Measurements from ENCODE around the gene MTARC2. TPM values are rescaled to one million over a fixed set of nuclear protein-coding genes. Genes with fewer than 3 reads are reported as not detected.

MTARC2 gene
- total and polyA plus RNA-seq, 10 of the 15 experiments (the other 5 are each of a cell fraction or from before 2014, with no cell fraction given) = 1.9 to 5.5 (median 3.3) TPM

DNA sequence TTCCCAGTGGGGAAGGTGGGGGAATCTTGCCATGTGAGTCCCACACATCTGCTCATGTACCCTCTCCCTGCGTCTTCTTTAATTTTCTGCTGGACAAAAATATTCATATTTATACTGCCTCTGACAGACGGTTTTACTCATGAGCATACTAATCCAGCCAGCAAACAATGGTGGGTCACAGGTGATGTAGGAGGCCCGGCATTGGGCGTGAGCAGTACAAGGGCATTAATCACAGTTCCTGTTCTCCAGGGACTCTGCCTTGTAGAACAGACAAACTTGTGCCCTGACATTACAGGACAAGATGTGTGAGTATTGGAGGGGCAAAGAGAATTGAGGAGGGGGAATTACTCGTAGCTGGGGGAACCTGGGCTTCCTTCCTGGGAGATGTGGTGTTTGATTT lies 63.6 kb downstream of the MTARC2 start (continued):
- TF ChIP-seq SIN3A (IDR thresholded peaks at IDR 0.05; ENCODE audit: low read depth, low read length) (no peak), ZBED1 (IDR thresholded peaks at IDR 0.05; ENCODE audit: borderline replicate concordance) (no peak), ZNF217 (IDR thresholded peaks at IDR 0.05) (no peak), KDM1A (IDR thresholded peaks at IDR 0.05; ENCODE audit: borderline replicate concordance) (no peak), MAX (IDR thresholded peaks at IDR 0.05; ENCODE audit: low read depth, low read length) (no peak), ASH2L (IDR thresholded peaks at IDR 0.05; ENCODE audit: borderline replicate concordance, low read depth) (no peak), RBBP5 (conservative IDR thresholded peaks at IDR 0.05) (no peak), NR2C2 (IDR thresholded peaks at IDR 0.05; ENCODE audit: borderline replicate concordance, control insufficient read depth, insufficient read length, low read depth) (no peak)

DNA sequence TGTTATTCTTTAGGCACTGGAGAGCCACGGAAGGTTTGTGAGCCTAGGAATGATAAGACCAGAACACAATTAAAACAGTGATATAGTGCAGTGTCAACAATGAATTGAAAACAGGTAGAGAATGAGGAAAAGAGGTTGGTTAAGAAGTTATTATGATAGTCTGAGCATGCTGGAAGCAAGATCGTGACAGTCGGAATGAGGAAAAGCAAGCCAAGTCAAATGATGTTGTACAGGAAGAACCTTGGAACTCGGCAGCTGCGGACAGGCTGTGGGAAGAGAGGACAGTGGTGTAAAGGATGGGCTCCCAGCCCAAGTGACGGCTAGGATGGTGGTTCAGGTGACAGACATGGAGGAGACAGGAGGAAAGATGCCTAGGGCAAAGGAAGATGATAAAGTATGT lies 64.2 kb downstream of the MTARC2 start:
- ChIA-PET POLR2A (no interaction called here), RAD21 (ENCODE audit: unreplicated experiment) (interaction anchor here (1.4 kb wide), 1 partner anchor 355 kb away, joined by 3 read pairs; no protein-coding TSS in a partner anchor), CTCF (interaction anchor here (5.6 kb wide), 1 partner anchor 623 kb away, joined by 45 read pairs; no protein-coding TSS in a partner anchor), SMC1A (ENCODE audit: uncharacterized antibody, unreplicated experiment) (interaction anchor here (2.6 kb wide), 1 partner anchor 391 kb away, joined by 8 read pairs; no protein-coding TSS in a partner anchor)
- Histone ChIP-seq H3K79me2 (ENCODE audit: control insufficient read depth, insufficient read depth, low read length) (no peaks in the 10 kb centered on the region), H3K27me3 (replicated peaks in 1 of 2; ENCODE audit: control insufficient read depth in 2 of 2, insufficient read depth in 2 of 2, low read length in 1 of 2) (no peaks in the 10 kb centered on the region), H3K9me3 (replicated peaks; ENCODE audit: control insufficient read depth, insufficient read depth, low read length) (no peaks in the 10 kb centered on the region), H3K36me3 (ENCODE audit: control insufficient read depth in 2 of 2, insufficient read depth in 2 of 2, low read length in 1 of 2) (no peaks in the 10 kb centered on the region), H3K4me2 (ENCODE audit: control insufficient read depth, insufficient read depth) (no peak overlapping the region), H3K27ac (ENCODE audit: control insufficient read depth, insufficient read depth) (no peak overlapping the region), H3K4me1 (ENCODE audit: control insufficient read depth, insufficient read depth, low read length) (no peaks in the 10 kb centered on the region), H4K20me1 (ENCODE audit: control insufficient read depth, insufficient read depth) (no peaks in the 10 kb centered on the region), H2AFZ (ENCODE audit: control insufficient read depth, low read depth, low read length) (no peak overlapping the region), H3K4me3 (no peak overlapping the region), H3K9ac (ENCODE audit: control insufficient read depth, insufficient read depth, low read length) (no peak overlapping the region)
- no peak for ATAC-seq
- intact Hi-C loops (cut with micrococcal nuclease; ENCODE audit: unreplicated experiment) = no loop called here
- TF ChIP-seq NR2F1 (conservative IDR thresholded peaks at IDR 0.05) (no peak), BRCA1 (IDR thresholded peaks at IDR 0.05; ENCODE audit: low read depth, low read length) (no peak), MTA2 (IDR thresholded peaks at IDR 0.05; ENCODE audit: low read depth) (no peak), CHD2 (IDR thresholded peaks at IDR 0.05; ENCODE audit: borderline replicate concordance, low read depth, low read length) (no peak), RB1 (IDR thresholded peaks at IDR 0.05; ENCODE audit: borderline replicate concordance) (no peak), DPF2 (IDR thresholded peaks at IDR 0.05) (no peak)
- BruUV-seq (replicated peaks) = no TSS peak
- in situ Hi-C loops (cut with MboI) = no loop called here
- WGBS (ENCODE audit: insufficient coverage, insufficient replicate concordance, low lambda C conversion rate, missing lambda C conversion rate) = 62% methylated on average over 6 of the region's 6 CpGs
- DNase-seq (ENCODE audit: low read depth, low spot score) = no peak
- FAIRE-seq = no peak

Measured in GM12878 (cell line).